MM.1S (cell line): ENCODE results near the gene GNAL.

ENCODE experiments used
- DNase-seq: peaks from one replicate; pipeline ENCODE4 v3.0.0-alpha.2; 2015
- H2AFZ ChIP-seq: fragments of 300-600 bp; sonication (generic); 2 replicates; pipeline ENCODE4 v1.6.0; 2016; ENCODE audit warnings: antibody characterized with exemption, low read length
- H3F3A ChIP-seq: fragments of 300-600 bp; sonication (generic); 2 replicates; pipeline ENCODE4 v1.6.1; 2016; ENCODE audit warnings: mild to moderate bottlenecking, antibody characterized with exemption, low read length, moderate library complexity, mixed read lengths; ENCODE audit not compliant: insufficient read depth
- H3K27ac ChIP-seq: fragments of 300-600 bp; sonication (generic); 2 replicates; pipeline ENCODE4 v1.5.1; 2016; ENCODE audit warnings: mild to moderate bottlenecking, low read length
- H3K27me3 ChIP-seq: fragments of 300-600 bp; sonication (generic); replicated peaks from 2 replicates; pipeline ENCODE4 v1.6.0; 2016; ENCODE audit warnings: low read length; ENCODE audit not compliant: insufficient read depth
- H3K36me3 ChIP-seq: fragments of 300-600 bp; sonication (generic); replicated peaks from 2 replicates; pipeline ENCODE4 v1.6.1; 2016; ENCODE audit warnings: mild to moderate bottlenecking, low read length, mixed read lengths; ENCODE audit not compliant: insufficient read depth
- H3K4me1 ChIP-seq: fragments of 300-600 bp; sonication (generic); 2 replicates; pipeline ENCODE4 v1.6.1; 2016; ENCODE audit warnings: low read length, mixed read lengths
- H3K4me2 ChIP-seq: fragments of 300-600 bp; sonication (generic); 2 replicates; pipeline ENCODE4 v1.6.0; 2016; ENCODE audit warnings: low read depth, low read length
- H3K4me3 ChIP-seq: fragments of 300-600 bp; sonication (generic); 2 replicates; pipeline ENCODE4 v1.5.1; 2016; ENCODE audit warnings: low read length, mixed read lengths
- H3K79me2 ChIP-seq: fragments of 300-600 bp; sonication (generic); 2 replicates; pipeline ENCODE4 v1.6.1; 2016; ENCODE audit warnings: mixed run types, low read length, mixed read lengths
- H3K9ac ChIP-seq: fragments of 300-600 bp; sonication (generic); 2 replicates; pipeline ENCODE4 v1.6.1; 2016; ENCODE audit warnings: low read length, mixed read lengths
- H3K9me2 ChIP-seq: fragments of 300-600 bp; sonication (generic); replicated peaks from 2 replicates; pipeline ENCODE4 v1.6.1; 2016; ENCODE audit warnings: mild to moderate bottlenecking, low read length, mixed read lengths; ENCODE audit not compliant: insufficient read depth
- H3K9me3 ChIP-seq: fragments of 300-600 bp; sonication (generic); replicated peaks from 2 replicates; pipeline ENCODE4 v1.6.1; 2016; ENCODE audit warnings: mild to moderate bottlenecking, low read length, mixed read lengths; ENCODE audit not compliant: insufficient read depth
- H4K20me1 ChIP-seq: fragments of 300-600 bp; sonication (generic); 2 replicates; pipeline ENCODE4 v1.6.1; 2016; ENCODE audit warnings: mild to moderate bottlenecking, low read length, moderate library complexity, mixed read lengths; ENCODE audit not compliant: insufficient read depth
- EZH2 ChIP-seq: fragments of 300-600 bp; sonication (generic); optimal IDR thresholded peaks from 2 replicates; pipeline ENCODE3; 2017; ENCODE audit warnings: low read depth, mild to moderate bottlenecking, antibody characterized with exemption, low read length, mixed read lengths
- EZH2phosphoT487 ChIP-seq: fragments of 300-600 bp; sonication (generic); IDR thresholded peaks from 2 replicates; pipeline ENCODE4 v1.6.1; 2018; ENCODE audit warnings: antibody characterized with exemption, low read length
- TF ChIP-seq, protein P1 (sequence below): fragments of 300-600 bp; sonication (generic); IDR thresholded peaks from 2 replicates; pipeline ENCODE4 v1.5.1; 2016; ENCODE audit warnings: antibody characterized with exemption, low read length, mixed read lengths

Gene GNAL

DNA sequence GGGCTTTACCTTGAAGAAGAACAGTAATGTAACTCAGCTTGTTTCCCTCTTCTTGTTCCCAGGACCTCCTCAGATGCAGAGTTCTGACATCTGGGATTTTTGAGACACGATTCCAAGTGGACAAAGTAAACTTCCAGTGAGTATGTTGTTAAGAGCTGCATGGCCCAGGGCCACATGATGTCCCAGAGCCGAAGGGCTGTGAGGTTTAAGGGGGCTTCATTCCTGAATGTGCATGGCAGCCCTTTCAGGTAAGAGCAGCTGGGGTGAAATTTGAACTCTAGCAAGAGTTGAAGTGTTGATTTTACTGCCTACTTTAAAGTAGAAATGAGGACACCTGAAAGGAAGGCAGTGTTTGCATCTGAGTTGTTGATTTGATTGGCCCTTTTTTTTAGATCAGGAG, 175.4 kb downstream of the GNAL start:
- Histone ChIP-seq H3K27me3 (no peaks in the 10 kb centered on the region), H2AFZ (no peak overlapping the region), H4K20me1 (no peaks in the 10 kb centered on the region), H3K9me2 (no peaks in the 10 kb centered on the region), H3K27ac (no peak overlapping the region), H3K4me3 (no peak overlapping the region), H3K9me3 (no peaks in the 10 kb centered on the region), H3K36me3 (no peaks in the 10 kb centered on the region), H3K9ac (no peak overlapping the region), H3K79me2 (no peaks in the 10 kb centered on the region), H3K4me2 (no peak overlapping the region), H3F3A (no peaks in the 10 kb centered on the region), H3K4me1 (no peaks in the 10 kb centered on the region)
- TF ChIP-seq EZH2phosphoT487 (no peak), EZH2 (no peak)
- TF ChIP-seq, protein P1, sequence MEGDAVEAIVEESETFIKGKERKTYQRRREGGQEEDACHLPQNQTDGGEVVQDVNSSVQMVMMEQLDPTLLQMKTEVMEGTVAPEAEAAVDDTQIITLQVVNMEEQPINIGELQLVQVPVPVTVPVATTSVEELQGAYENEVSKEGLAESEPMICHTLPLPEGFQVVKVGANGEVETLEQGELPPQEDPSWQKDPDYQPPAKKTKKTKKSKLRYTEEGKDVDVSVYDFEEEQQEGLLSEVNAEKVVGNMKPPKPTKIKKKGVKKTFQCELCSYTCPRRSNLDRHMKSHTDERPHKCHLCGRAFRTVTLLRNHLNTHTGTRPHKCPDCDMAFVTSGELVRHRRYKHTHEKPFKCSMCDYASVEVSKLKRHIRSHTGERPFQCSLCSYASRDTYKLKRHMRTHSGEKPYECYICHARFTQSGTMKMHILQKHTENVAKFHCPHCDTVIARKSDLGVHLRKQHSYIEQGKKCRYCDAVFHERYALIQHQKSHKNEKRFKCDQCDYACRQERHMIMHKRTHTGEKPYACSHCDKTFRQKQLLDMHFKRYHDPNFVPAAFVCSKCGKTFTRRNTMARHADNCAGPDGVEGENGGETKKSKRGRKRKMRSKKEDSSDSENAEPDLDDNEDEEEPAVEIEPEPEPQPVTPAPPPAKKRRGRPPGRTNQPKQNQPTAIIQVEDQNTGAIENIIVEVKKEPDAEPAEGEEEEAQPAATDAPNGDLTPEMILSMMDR, result no peak
- DNase-seq, result no peak

DNA sequence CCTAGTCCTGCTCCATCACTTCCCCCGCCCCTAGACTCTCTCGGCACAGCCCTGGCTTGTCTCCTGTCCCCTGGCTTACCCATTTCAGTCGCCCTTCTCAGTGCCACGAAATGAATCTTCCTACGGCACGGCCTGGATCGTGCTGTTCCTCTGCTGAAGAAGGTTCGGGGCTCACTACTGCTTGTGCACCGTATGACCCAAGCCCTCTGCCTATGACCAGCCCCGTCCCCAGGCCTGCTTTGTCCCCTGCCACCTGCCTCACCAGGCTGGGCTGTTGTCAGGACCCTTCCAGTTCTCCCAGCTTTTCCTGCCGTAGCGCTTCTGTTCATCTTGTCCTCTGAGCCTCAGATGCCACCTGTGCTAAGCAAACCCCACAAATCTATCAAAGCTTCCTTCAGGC, 176.0 kb downstream of the GNAL start:
- no peaks in the 10 kb centered on the region for H3K27me3 ChIP-seq
- H3K27ac ChIP-seq, result no peak overlapping the region
- H3K4me3 ChIP-seq, result no peak overlapping the region
- no peak overlapping the region for H3K4me2 ChIP-seq
- DNase-seq, result no peak
- H3K9me2 ChIP-seq, result no peaks in the 10 kb centered on the region
- H3K36me3 ChIP-seq, result no peaks in the 10 kb centered on the region
- no peaks in the 10 kb centered on the region for H3F3A ChIP-seq
- no peaks in the 10 kb centered on the region for H4K20me1 ChIP-seq
- H3K9me3 ChIP-seq, result no peaks in the 10 kb centered on the region
- TF ChIP-seq, protein P1, result no peak
- TF ChIP-seq EZH2, result no peak
- TF ChIP-seq EZH2phosphoT487, result no peak
- H3K9ac ChIP-seq, result no peak overlapping the region
- no peak overlapping the region for H2AFZ ChIP-seq
- H3K79me2 ChIP-seq, result no peaks in the 10 kb centered on the region
- no peaks in the 10 kb centered on the region for H3K4me1 ChIP-seq

DNA sequence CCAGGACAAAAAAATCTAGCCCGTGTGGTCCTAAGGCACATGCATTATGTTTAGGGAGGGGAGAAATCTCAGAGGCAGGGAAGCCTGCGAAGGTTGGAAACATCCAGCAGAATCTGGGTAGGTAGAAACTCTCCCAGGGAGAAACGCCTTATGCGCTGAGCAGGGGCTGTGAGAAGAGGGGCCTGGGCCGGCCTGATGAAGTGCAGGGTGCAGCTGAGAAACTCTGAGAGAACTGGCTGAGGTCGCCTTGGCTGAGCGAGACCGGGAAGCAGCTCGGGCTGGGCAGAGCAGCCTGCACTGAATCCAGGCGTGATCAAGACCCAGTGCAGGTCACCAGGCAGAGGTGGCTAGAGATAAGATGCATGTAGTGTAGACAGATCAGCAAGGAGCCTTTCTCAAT, 177.3 kb downstream of the GNAL start:
- no peak overlapping the region for H3K9ac ChIP-seq
- H4K20me1 ChIP-seq, result no peaks in the 10 kb centered on the region
- no peak for DNase-seq
- no peak overlapping the region for H3K4me3 ChIP-seq
- H3K36me3 ChIP-seq, result no peaks in the 10 kb centered on the region
- H3K4me2 ChIP-seq, result no peak overlapping the region
- H3K27me3 ChIP-seq, result no peaks in the 10 kb centered on the region
- no peaks in the 10 kb centered on the region for H3K9me3 ChIP-seq
- H3K9me2 ChIP-seq, result no peaks in the 10 kb centered on the region
- H3K27ac ChIP-seq, result no peak overlapping the region
- H3F3A ChIP-seq, result no peaks in the 10 kb centered on the region
- no peaks in the 10 kb centered on the region for H3K4me1 ChIP-seq
- H3K79me2 ChIP-seq, result no peaks in the 10 kb centered on the region
- TF ChIP-seq EZH2phosphoT487, result no peak
- H2AFZ ChIP-seq, result no peak overlapping the region

DNA sequence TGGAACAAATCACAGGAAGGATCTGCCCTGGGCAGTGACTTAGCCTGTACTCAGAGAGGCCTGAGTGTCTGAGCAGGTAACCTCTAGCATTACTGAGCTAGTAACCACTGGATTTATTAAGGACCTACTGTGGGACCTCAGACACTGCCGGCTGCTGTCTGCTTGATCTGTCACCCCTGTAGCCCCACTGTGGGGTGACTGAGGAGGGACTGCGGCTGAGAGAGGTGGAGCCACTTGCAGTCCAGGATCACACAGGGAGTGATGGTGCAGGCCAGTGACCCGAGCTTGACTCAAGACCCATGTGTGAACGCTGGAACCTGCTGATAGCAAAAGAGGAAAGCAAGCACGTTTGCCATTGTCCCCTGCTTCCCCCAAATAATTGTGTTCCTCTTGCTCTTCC, 177.7 kb downstream of the GNAL start:
- Histone ChIP-seq H3F3A (no peaks in the 10 kb centered on the region), H3K9me3 (no peaks in the 10 kb centered on the region)
- TF ChIP-seq EZH2phosphoT487 (no peak), EZH2 (no peak)
- TF ChIP-seq, protein P1, result no peak

More for the DNA sequence above, 177.7 kb downstream of the GNAL start:
- Histone ChIP-seq H3K9ac (no peak overlapping the region), H3K36me3 (no peaks in the 10 kb centered on the region), H3K27ac (no peak overlapping the region), H3K4me1 (no peaks in the 10 kb centered on the region), H3K4me2 (no peak overlapping the region), H3K9me2 (no peaks in the 10 kb centered on the region), H2AFZ (no peak overlapping the region), H3K27me3 (no peaks in the 10 kb centered on the region), H4K20me1 (no peaks in the 10 kb centered on the region), H3K4me3 (no peak overlapping the region), H3K79me2 (no peaks in the 10 kb centered on the region)
- no peak for DNase-seq
